GM21723 (cell line): Measurements from ENCODE around the gene SELENOM.
"Not testable (repeated sequence)": the region's sequence is repeated elsewhere in the genome, so short reads cannot be mapped to it uniquely, and the experiment has no call there.

Experiments
- ATAC-seq: cut with Tn5 transposase; IDR thresholded peaks from one replicate; pipeline ENCODE4 v1.9.1; 2021; ENCODE audit warnings: mild to moderate bottlenecking, moderate library complexity; ENCODE audit not compliant: unreplicated experiment

SELENOM gene

GRCh38 chr22:31106731-31107177 is 614 bp downstream of the SELENOM start:
- no peak for ATAC-seq

GRCh38 chr22:31106001-31106571 is 1.3 kb downstream of the SELENOM start:
- no peak for ATAC-seq

DNA sequence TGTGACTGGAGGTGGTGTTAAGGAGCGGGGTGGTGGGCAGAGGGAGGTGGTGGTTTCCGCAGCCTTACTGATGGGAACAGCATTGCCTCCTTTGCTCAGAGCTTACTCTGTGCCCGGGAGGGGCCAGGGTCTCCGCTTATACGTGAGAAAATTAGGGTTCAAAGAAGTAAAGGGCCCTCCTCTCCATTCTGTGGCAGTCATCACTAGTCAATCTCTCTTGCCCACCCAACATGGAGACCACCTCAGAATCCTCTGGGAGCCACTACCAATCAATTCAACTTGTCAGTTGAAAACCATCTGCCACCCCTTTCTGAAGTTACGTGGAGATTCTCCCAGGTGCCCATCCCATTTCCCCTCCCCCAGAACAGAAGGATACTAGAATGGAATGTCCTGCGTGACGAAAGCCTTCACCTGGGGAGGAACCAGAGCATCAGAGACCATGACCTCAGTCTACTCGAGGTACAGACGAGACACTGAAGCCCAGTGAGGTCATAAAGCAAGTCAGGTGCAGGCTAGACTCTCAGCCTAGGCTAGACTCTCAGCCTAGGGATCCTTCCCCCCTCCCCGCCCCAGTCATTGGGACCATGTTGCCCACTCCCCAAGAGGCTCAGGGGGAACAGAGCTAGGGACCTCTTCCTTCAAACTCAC is 2.0 kb downstream of the SELENOM start:
- ATAC-seq, result no peak

DNA sequence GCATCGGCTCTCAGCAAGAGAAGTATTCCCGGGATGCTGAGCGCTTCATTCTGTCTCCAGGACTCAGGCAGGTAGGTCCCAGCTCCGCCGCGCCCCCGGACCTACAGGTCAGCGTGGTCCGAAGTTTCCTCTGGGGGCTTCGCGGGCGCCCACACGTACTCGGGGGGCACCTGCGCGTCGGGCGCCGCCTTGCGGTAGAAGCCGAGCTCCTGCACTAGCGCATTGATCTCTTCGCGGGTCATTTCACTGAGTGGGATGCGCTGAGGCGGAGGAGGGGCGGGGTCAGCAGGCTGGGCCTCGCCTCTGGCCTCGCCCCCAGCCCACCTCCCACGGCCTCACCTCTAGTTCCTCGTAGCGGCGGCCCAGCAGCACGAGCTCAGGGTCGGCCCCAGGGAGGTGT is 2.5 kb downstream of the SELENOM start:
- ATAC-seq, result no peak

DNA sequence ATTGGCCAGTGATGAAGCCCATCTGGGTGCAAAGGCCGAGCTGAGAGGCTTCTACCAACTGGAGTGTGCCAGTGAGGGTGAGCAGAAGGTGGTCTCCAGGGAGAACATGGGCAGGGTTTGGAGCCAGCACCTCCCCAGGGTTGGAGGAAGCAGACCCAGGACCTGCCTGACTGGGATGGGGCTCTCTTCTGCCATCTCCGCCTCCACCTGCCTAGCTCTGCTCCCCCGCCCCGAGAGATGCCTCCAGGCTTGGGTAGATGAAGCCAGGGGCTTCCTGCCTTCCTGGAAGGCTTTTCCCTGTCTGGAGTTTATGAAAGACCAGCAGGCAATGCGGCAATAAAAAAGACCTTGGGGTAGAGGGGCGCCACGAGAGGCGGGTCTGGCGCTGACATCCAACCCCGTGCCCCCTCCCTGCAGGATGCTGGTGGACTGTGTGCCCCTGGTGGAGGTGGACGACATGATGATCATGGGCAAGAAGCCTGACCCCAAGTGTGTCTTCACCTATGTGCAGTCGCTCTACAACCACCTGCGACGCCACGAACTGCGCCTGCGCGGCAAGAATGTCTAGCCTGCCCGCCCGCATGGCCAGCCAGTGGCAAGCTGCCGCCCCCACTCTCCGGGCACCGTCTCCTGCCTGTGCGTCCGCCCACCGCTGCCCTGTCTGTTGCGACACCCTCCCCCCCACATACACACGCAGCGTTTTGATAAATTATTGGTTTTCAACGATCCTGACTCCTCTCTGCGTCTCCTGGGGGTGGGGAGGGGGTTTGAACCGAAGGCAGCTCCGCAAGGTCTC is 3.3 kb downstream of the SELENOM start:
- ATAC-seq, result no peak

DNA sequence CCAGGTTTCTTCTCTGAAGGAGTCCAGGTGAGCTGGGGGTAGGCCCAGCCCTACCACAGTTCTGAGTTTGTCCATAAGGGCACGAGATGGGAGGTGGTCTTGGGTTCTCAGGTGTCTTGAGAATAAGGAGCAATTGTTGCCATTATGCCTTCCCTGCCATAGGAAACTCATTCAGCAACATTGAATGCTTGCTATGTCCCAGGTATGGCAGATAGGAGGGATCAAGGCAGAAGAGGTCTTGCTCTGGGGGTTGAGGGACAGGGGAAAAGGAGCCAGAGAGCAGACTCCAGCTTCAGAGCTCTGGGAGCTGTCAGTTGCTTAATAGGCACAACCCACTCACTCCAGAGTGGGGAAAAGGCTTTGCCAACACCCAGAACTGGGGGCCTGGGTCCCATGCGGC is 4.3 kb downstream of the SELENOM start:
- ATAC-seq, result no peak

DNA sequence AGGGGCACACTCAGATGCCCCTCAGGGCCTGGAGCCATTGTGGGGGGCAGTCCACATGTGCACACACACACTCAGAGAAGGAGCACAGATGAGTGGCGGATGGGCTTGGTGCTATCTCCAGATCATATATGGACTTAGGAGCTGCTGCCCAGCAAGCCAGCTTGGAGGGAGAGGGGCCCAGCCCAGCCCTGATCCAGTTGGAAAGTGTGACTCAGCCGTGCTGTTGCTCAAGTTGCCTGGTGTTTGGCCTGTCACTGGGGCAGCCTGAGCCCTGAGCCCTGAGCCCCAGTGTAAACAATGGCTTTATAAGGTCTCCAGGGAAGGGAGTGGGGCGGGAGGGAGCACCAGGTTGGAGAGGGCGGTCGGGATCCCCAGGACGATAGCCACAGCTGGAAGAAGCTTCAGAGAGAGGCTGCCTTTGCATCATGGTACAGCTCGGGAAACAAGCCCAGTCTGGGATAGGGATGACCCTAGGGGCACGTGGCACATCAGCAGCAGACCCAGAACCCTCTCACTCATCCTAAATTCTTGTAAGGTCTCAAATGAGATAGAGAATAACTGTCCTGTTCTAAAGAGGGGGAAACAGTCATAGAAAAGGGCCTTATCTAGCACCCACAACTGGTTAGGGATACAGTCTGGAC is 4.8 kb downstream of the SELENOM start:
- no peak for ATAC-seq

- ATAC-seq, result no peak
These were observed 6.4 kb downstream of the SELENOM start for GRCh38 chr22:31100762-31101525.

GRCh38 chr22:31099841-31100761 is 7.3 kb downstream of the SELENOM start:
- no peak for ATAC-seq

- no peak for ATAC-seq
These were observed 8.0 kb downstream of the SELENOM start for GRCh38 chr22:31099386-31099785.

- ATAC-seq, result no peak
These were observed 8.7 kb downstream of the SELENOM start for GRCh38 chr22:31098632-31099110.

- no peak for ATAC-seq
These were observed 9.3 kb downstream of the SELENOM start for GRCh38 chr22:31097941-31098631.

- not testable (repeated sequence) for ATAC-seq
These were observed 9.8 kb downstream of the SELENOM start for GRCh38 chr22:31097539-31097938.

DNA sequence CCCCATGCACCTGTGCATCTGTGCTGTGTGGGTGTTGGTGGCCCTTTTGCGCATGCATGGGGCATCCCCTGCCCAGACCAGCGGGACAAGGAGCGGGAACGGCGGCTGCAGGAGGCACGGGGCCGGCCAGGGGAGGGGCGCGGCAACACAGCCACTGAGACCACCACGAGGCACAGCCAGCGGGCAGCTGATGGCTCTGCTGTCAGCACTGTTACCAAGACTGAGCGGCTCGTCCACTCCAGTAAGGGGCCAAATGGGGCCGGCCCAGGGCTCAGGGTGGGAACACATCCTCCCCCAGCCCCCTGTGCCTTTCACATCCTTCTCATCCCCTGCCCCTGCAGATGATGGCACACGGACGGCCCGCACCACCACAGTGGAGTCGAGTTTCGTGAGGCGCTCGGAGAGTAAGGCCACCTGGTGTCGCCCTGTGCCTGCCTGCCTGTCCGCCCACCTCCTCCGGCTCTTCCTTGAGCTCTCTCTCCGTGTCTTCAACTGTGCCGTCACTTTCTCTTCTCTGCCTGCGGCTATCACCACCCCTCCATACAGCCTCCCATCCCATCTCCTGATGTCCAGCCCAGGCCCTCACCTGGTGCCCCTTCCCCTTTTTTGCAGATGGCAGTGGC is 10.6 kb downstream of the SELENOM start:
- no peak for ATAC-seq

DNA sequence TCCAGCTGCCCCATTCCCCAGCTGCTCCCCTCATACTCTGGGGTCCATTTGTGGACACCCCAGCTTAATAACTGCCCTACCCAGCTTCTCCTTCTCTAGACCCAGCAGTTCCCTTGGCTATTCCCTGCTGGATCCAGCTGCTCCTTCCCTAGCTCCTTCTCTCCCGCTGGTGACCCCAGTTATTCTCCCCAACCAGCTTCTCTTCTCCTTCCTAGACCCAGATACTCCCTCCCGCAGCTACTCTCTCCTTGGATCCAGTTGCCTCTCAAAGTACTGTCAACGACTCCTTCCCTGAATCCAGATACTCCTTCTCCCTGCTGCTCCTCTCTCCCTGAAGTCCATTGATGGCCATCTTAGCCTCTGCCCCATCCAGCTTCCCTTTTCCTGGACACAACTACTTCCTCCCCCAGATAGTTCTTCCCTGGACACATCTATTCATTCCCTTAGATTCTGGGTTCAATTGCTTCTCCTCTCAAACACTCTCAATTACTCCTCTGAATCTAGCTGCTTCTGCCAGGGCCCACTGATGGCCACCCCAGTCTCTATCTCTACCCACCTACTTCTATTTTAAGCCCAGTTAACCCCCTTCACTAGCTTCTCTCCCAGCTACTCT is 11.6 kb downstream of the SELENOM start:
- no peak for ATAC-seq

- ATAC-seq, result no peak
These were observed 12.6 kb downstream of the SELENOM start for GRCh38 chr22:31094741-31095140.

- no peak for ATAC-seq
These were observed 13.3 kb downstream of the SELENOM start for GRCh38 chr22:31094021-31094551.
